Body of pancreas (tissue), 4 donors: ENCODE data around the gene KIAA1549. TPM values are rescaled to one million over a fixed set of nuclear protein-coding genes. Genes with fewer than 3 reads are reported as not detected.

Experiments used
- ATAC-seq: fragments of 150-250 bp; one replicate; pipeline ENCODE4 v1.9.1; 2016
- DNase-seq, 4 donors: peaks; one replicate each; pipeline ENCODE4 v3.0.0-alpha.2; 2019
- H3K27ac ChIP-seq, 4 donors: fragments of 200-600 bp; sonication (generic); 1 replicate in 3 of 4; 2 replicates in 1 of 4; pipeline versions ENCODE4 v1.5.1 to v1.6.1; 2016 to 2019; ENCODE audit warnings: mild to moderate bottlenecking in 1 of 4, mixed read lengths in 1 of 4, moderate library complexity in 1 of 4
- H3K27me3 ChIP-seq, 2 donors: fragments of 200-600 bp; sonication (generic); one replicate each; pipeline ENCODE4 v1.6.0; 2016; ENCODE audit warnings: mild to moderate bottlenecking in 1 of 2
- H3K36me3 ChIP-seq, 2 donors: fragments of 200-600 bp; sonication (generic); replicated peaks in 1 of 2; 2 replicates each; pipeline ENCODE4 v1.5.1; 2016; ENCODE audit warnings: low read depth in 2 of 2; ENCODE audit not compliant: insufficient read depth in 1 of 2
- H3K4me1 ChIP-seq: fragments of 200-600 bp; sonication (generic); one replicate; pipeline ENCODE4 v1.6.0; 2016
- H3K4me3 ChIP-seq, 2 donors: fragments of 200-600 bp; sonication (generic); 1 replicate in 1 of 2; 2 replicates in 1 of 2; pipeline ENCODE4 v1.5.1; 2016 to 2019
- H3K9me3 ChIP-seq, 3 donors: fragments of 200-600 bp; sonication (generic); 1 replicate in 2 of 3; 2 replicates in 1 of 3; pipeline ENCODE4 v1.5.1; 2016
- CTCF ChIP-seq, 7 experiments: fragments of 450-650 bp in 4 of 7; fragments of 200-600 bp in 3 of 7; sonication (generic) in 3 of 7; IDR thresholded peaks; one replicate each; pipeline ENCODE4 v1.5.1; 2016 to 2019; ENCODE audit warnings: antibody characterized with exemption in 7 of 7
- POLR2A ChIP-seq, 3 donors: fragments of 450-650 bp; IDR thresholded peaks; one replicate each; pipeline ENCODE4 v1.6.1; 2016; ENCODE audit warnings: antibody characterized with exemption in 3 of 3, mild to moderate bottlenecking in 2 of 3
- WGBS, 2 donors: methylation state at CpG; one replicate each; pipeline ENCODE4 v1.1.5; 2017; 5-methylcytosine and 5-hydroxymethylcytosine counted together
- intact Hi-C: fragments of 100-400 bp; cut with DNase I; formaldehyde crosslinking; loops from one replicate; pipeline ENCODE4 v1.15.1; 2023
- total RNA-seq, 2 donors: library from RNA; depleted of rRNA; stranded (reverse); fragments of >200 nt; gene quantifications; one replicate each; pipeline ENCODE4 v1.1.0, GENCODE V29; 2016

Gene KIAA1549
- total RNA-seq, 2 donors from 2014 or later, result 5.3 to 6.0 TPM

GRCh38 chr7:138975343-138976104 lies 5.7 kb downstream of the KIAA1549 start:
- 19 to 28% methylated on average over 5 of the region's 5 CpGs for WGBS, 2 donors
- no peaks in the 10 kb centered on the region for H3K27me3 ChIP-seq

GRCh38 chr7:138974675-138975292 lies 6.4 kb downstream of the KIAA1549 start:
- TF ChIP-seq POLR2A (IDR thresholded peaks at IDR 0.05) (no peak), CTCF (IDR thresholded peaks at IDR 0.05) (no peak)
- WGBS, 2 donors, result 49 to 51% methylated on average over 5 of the region's 5 CpGs
- H3K4me3 ChIP-seq, result no peak overlapping the region
- ATAC-seq (peak; percentile 51), DNase-seq (peak in 1 of 4 donors; percentile 43)
- H3K9me3 ChIP-seq, result no peaks in the 10 kb centered on the region
- H3K36me3 ChIP-seq, result no peaks in the 10 kb centered on the region
- H3K4me1 ChIP-seq, result peaks cover 51% of the 10 kb centered on the region
- intact Hi-C loops, result no loop called here
- peak overlapping the region in 2 of 4 donors; percentile 32 to 58 for H3K27ac ChIP-seq
- H3K27me3 ChIP-seq, result no peaks in the 10 kb centered on the region

More at GRCh38 chr7:138975343-138976104, 5.7 kb downstream of the KIAA1549 start:
- no peak for ATAC-seq
- Histone ChIP-seq H3K9me3 (no peaks in the 10 kb centered on the region), H3K4me1 (peaks cover 56% of the 10 kb centered on the region), H3K4me3 (no peak overlapping the region), H3K27ac (peak overlapping the region in 2 of 4 donors; percentile 32 to 44), H3K36me3 (no peaks in the 10 kb centered on the region)
- no peak for TF ChIP-seq CTCF (IDR thresholded peaks at IDR 0.05)
- no peak for TF ChIP-seq POLR2A (IDR thresholded peaks at IDR 0.05)
- intact Hi-C loops, result no loop called here
- peak in 1 of 4 donors; percentile 43 for DNase-seq

GRCh38 chr7:138974103-138974502 lies 7.1 kb downstream of the KIAA1549 start:
- intact Hi-C loops, result no loop called here
- H3K36me3 ChIP-seq, result no peaks in the 10 kb centered on the region
- H3K4me3 ChIP-seq, result no peak overlapping the region
- ATAC-seq, result no peak
- no peak for TF ChIP-seq POLR2A (IDR thresholded peaks at IDR 0.05)
- no peak for TF ChIP-seq CTCF (IDR thresholded peaks at IDR 0.05)
- H3K9me3 ChIP-seq, result no peaks in the 10 kb centered on the region
- no peaks in the 10 kb centered on the region for H3K27me3 ChIP-seq
- 35 to 71% methylated on average over 4 of the region's 4 CpGs for WGBS, 2 donors
- H3K4me1 ChIP-seq, result peaks cover 44% of the 10 kb centered on the region
- peak overlapping the region in 2 of 4 donors; percentile 32 to 58 for H3K27ac ChIP-seq
- DNase-seq, result no peak

- TF ChIP-seq CTCF (IDR thresholded peaks at IDR 0.05), result no peak
- no peak for TF ChIP-seq POLR2A (IDR thresholded peaks at IDR 0.05)
- DNase-seq (no peak), ATAC-seq (no peak)
- 75 to 93% methylated on average over 5 to 6 of the region's 6 CpGs for WGBS, 2 donors
- no peaks in the 10 kb centered on the region for H3K9me3 ChIP-seq
- intact Hi-C loops, result no loop called here
- no peaks in the 10 kb centered on the region for H3K36me3 ChIP-seq
- H3K4me1 ChIP-seq, result peaks cover 40% of the 10 kb centered on the region
- no peaks in the 10 kb centered on the region for H3K27me3 ChIP-seq
- H3K27ac ChIP-seq, result no peak overlapping the region
- H3K4me3 ChIP-seq, result no peak overlapping the region
Observed at GRCh38 chr7:138970952-138971351, 10.2 kb downstream of the KIAA1549 start.
